GM12878 (cell line): ENCODE data around the gene RPL3. TPM values are rescaled to one million over a fixed set of nuclear protein-coding genes. Genes with fewer than 3 reads are reported as not detected.

Experiments used
- CUX1 ChIP-seq: IDR thresholded peaks from 2 replicates; pipeline ENCODE4 v1.6.1; 2012; ENCODE audit warnings: improper control_type of control experiment, low read depth, low read length; ENCODE audit not compliant: insufficient replicate concordance
- DPF2 ChIP-seq: fragments of 450-650 bp; IDR thresholded peaks from 2 replicates; pipeline ENCODE4 v1.6.1; 2017; ENCODE audit warnings: mild to moderate bottlenecking
- EP300 ChIP-seq, 2 experiments: fragments of 150-350 bp in 1 of 2; IDR thresholded peaks; 2 replicates each; pipeline ENCODE4 v1.6.1; 2011 to 2012; ENCODE audit warnings: low read depth in 2 of 2, low read length in 2 of 2, borderline replicate concordance in 1 of 2, improper control_type of control experiment in 1 of 2, inconsistent platforms in 1 of 2; ENCODE audit not compliant: control insufficient read depth in 1 of 2
- ETV6 ChIP-seq, 2 experiments: fragments of 450-650 bp in 1 of 2; IDR thresholded peaks in 1 of 2; conservative IDR thresholded peaks in 1 of 2; 2 replicates each; pipeline ENCODE4 v1.6.1; 2014; ENCODE audit warnings: antibody characterized with exemption in 1 of 2, borderline replicate concordance in 1 of 2, low read depth in 1 of 2, mild to moderate bottlenecking in 1 of 2, moderate library complexity in 1 of 2
- FOXM1 ChIP-seq: IDR thresholded peaks from 2 replicates; pipeline ENCODE4 v1.6.1; 2012; ENCODE audit warnings: low read depth, mild to moderate bottlenecking, inconsistent platforms, low read length, moderate library complexity
- HCFC1 ChIP-seq: fragments of 150-350 bp; IDR thresholded peaks from 2 replicates; pipeline ENCODE4 v1.6.1; 2014; ENCODE audit warnings: low read length
- MEF2B ChIP-seq: fragments of 450-650 bp; IDR thresholded peaks from 2 replicates; pipeline ENCODE4 v1.6.1; 2018; ENCODE audit warnings: mild to moderate bottlenecking, moderate library complexity; ENCODE audit not compliant: partially characterized antibody, poor library complexity, severe bottlenecking
- MLLT1 ChIP-seq: fragments of 450-650 bp; IDR thresholded peaks from 2 replicates; pipeline ENCODE4 v1.6.1; 2016; ENCODE audit warnings: mild to moderate bottlenecking
- MTA2 ChIP-seq: fragments of 450-650 bp; IDR thresholded peaks from 2 replicates; pipeline ENCODE4 v1.6.1; 2016; ENCODE audit warnings: low read depth, mild to moderate bottlenecking, moderate library complexity
- PML ChIP-seq: IDR thresholded peaks from 2 replicates; pipeline ENCODE4 v1.6.1; 2012; ENCODE audit warnings: low read length, inconsistent platforms
- RB1 ChIP-seq: fragments of 450-650 bp; formaldehyde crosslinking; IDR thresholded peaks from 2 replicates; pipeline ENCODE4 v1.6.1; 2017; ENCODE audit warnings: mild to moderate bottlenecking, borderline replicate concordance
- RFX5 ChIP-seq: IDR thresholded peaks from 2 replicates; pipeline ENCODE4 v1.6.1; 2011; ENCODE audit warnings: low read depth, low read length, improper control_type of control experiment
- SIX5 ChIP-seq: IDR thresholded peaks from 2 replicates; pipeline ENCODE4 v1.6.1; 2011; ENCODE audit warnings: mild to moderate bottlenecking, low read depth, low read length, moderate library complexity; ENCODE audit not compliant: severe bottlenecking
- SP1 ChIP-seq: IDR thresholded peaks from one replicate; pipeline ENCODE4 v1.6.1; 2011; ENCODE audit warnings: low read depth, low read length
- SREBF1 ChIP-seq: IDR thresholded peaks from 2 replicates; pipeline ENCODE4 v1.6.1; 2012; ENCODE audit warnings: mild to moderate bottlenecking, low read length
- ZBED1 ChIP-seq: IDR thresholded peaks from 2 replicates; pipeline ENCODE4 v1.6.1; 2016; ENCODE audit warnings: borderline replicate concordance
- ZNF274 ChIP-seq: IDR thresholded peaks from one replicate; pipeline ENCODE4 v1.8.0; 2011; ENCODE audit not compliant: insufficient read length, insufficient read depth
- polyA plus RNA-seq, 11 experiments: library from polyadenylated mRNA; depleted of rRNA in 4 of 11; unstranded in 6 of 11; stranded (reverse) in 5 of 11; fragments of >200 nt; fragmentation: Nextera tagmentation in 4 of 11; fragmentation: Illumina TruSeq in 1 of 11; extraction: Ambion mirVana in 4 of 11; extraction: Trizol in 1 of 11; gene quantifications; 1 replicate in 1 of 11; 2 replicates in 10 of 11; pipeline versions ENCODE4 v1.2.1 to v1.2.3, GENCODE V29; 2011 to 2016; ENCODE audit warnings: inconsistent platforms in 2 of 11, missing spikeins in 2 of 11, low read depth in 1 of 11
- total RNA-seq, 4 experiments: library from RNA; depleted of rRNA in 3 of 4; stranded (reverse); fragments of >200 nt in 3 of 4; fragmentation: Illumina TruSeq in 1 of 4; extraction: Trizol in 1 of 4; gene quantifications; 2 replicates each; pipeline versions ENCODE4 v1.2.1 to v1.2.3, GENCODE V29; 2013 to 2021

The RPL3 gene
- total and polyA plus RNA-seq, 10 of the 15 experiments (the other 5 are each of a cell fraction or from before 2014, with no cell fraction given) = 1,534 to 6,791 (median 3,992) TPM

- TF ChIP-seq MEF2B (no peak), EP300 (IDR thresholded peaks at IDR 0.05; ENCODE audit: borderline replicate concordance in 1 of 2, control insufficient read depth in 1 of 2, low read depth in 2 of 2, low read length in 2 of 2) (no peak), RFX5 (no peak), SREBF1 (no peak), SIX5 (no peak), MLLT1 (no peak), MTA2 (no peak), ZNF274 (no peak), CUX1 (no peak), ZBED1 (0 out of 2 replicates have a peak, but pooled peaks have one; percentile 6), PML (no peak), DPF2 (no peak), SP1 (no peak), RB1 (no peak), FOXM1 (0 out of 2 replicates have a peak, but pooled peaks have one; percentile 16), ETV6 (conservative IDR thresholded peaks at IDR 0.05 in 1 of 2, IDR thresholded peaks at IDR 0.05 in 1 of 2; ENCODE audit: borderline replicate concordance in 1 of 2, low read depth in 1 of 2) (no peak), HCFC1 (no peak)
These were observed 2.9 kb downstream of the RPL3 start (continued) for GRCh38 chr22:39316440-39317083.
